Measurements from ENCODE around the gene PLOD3. TPM values are rescaled to one million over a fixed set of nuclear protein-coding genes. Genes with fewer than 3 reads are reported as not detected.

PLOD3 gene
- total and polyA plus RNA-seq, 2 experiments from 2014 or later: 149 to 189 TPM

DNA sequence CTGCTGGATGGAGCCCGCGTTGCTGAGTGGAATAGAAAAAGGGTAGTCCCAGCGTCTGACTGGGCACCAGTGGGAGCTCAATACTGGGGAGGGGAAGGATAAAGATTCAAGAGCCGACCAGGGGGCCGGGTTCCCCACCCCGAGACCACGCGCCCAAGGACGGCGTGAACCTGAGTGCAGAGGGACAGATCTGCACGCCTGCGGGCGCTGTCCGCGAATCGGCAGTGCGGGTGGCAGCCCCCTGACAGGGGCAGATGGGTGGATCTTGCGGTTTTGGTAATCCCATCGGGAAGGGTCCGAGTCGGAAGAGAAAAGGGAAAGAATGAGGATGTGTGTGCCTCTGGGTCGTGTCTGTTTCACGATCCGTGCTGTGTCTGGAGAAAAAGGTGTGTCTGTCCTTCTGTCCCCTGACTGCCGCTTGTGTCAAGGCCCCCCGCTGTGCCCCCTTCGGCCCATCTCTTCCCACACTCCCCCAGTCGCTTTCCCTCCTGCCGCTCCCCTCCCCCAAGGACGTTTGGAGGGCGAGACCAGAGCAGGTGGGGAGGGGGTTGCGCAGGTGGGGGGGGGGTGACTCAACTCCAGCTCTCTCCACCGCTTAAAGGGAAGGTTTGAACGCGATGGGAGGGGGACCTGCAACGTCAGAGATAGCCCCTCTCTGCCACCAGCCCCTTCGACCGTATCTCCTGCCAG is 51.3 kb downstream of the PLOD3 start:
- TF ChIP-seq EZH2phosphoT487 (IDR thresholded peaks at IDR 0.05; ENCODE audit: insufficient read depth, low read depth): no peak
- peak; percentile 58 for TF ChIP-seq EZH2 (IDR thresholded peaks at IDR 0.05; ENCODE audit: insufficient read depth, poor library complexity, severe bottlenecking)
- Histone ChIP-seq H3K79me2 (ENCODE audit: insufficient read depth) (no peaks in the 10 kb centered on the region), H3K4me2 (ENCODE audit: unreplicated experiment) (peak overlapping the region; percentile 69), H3K9ac (no peak overlapping the region), H3K36me3 (ENCODE audit: low read depth) (no peaks in the 10 kb centered on the region), H3K4me3 (peak overlapping the region; percentile 58), H2AFZ (no peak overlapping the region), H3F3A (ENCODE audit: insufficient read depth) (peaks cover 13% of the 10 kb centered on the region), H3K27me3 (replicated peaks; ENCODE audit: insufficient read depth) (peaks cover 24% of the 10 kb centered on the region), H4K20me1 (ENCODE audit: insufficient read depth) (no peaks in the 10 kb centered on the region), H3K9me3 (ENCODE audit: low read depth) (no peaks in the 10 kb centered on the region), H3K4me1 (ENCODE audit: insufficient read depth) (0 out of 2 replicates have a peak, but pooled peaks cover 5% of the 10 kb centered on the region), H3K27ac (no peak overlapping the region), H3K9me2 (ENCODE audit: insufficient read depth) (no peaks in the 10 kb centered on the region)
- DNase-seq: no peak
- 2% methylated on average over 31 to 38 of the region's 38 CpGs for WGBS, 2 experiments (ENCODE audit: low coverage in 1 of 2, low lambda C conversion rate in 2 of 2, missing lambda C conversion rate in 2 of 2)
- in situ Hi-C loops (cut with MboI): no loop called here

DNA sequence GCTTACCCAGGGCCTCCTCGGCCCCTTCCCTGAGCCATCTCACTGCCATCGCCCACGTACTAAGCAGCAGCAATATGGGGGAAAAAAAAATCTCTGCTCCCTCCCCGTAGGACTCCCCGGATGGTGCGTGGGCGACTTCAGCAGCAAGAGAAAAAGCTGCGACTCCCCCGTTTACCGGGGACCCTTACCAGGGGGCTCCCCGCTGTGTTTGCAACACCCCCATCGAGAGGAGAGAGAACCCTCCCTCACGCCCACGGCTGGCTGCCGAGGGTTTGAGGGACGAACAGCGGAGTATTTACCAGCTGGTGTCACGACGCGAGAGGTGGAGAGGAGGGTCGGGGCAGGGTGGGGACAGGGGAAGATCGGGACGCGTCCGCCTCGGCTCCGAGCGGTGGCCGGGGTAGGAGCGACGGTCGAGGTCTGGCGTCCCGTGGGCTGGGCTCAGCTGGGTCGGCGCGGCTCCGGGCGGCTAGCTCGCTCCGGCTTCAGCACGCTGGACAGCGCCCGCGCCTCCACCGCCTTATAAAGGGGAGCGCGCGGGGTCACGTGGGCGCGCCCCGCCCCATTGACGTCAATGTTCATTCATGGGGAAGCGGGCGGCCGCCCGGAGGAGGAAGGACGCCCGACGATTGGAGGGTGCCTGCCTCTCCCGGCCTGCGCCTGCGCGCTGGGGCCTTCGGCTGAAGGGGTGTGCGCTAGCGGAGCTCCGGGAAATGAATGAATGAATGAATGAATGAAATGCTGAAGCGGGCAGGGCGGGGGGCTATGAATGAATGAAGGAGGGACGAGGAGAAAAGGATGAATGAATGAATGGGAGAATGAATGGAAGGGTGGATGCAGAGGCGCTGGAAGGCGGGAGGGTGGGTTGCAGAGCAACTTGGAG is 52.1 kb downstream of the PLOD3 start, which contains the start of gene VGF:
Gene VGF, minus strand, starts transcription at position 495 of the 883 bp plus-strand sequence. CDS start 726 bp downstream, outside the sequence.
- Histone ChIP-seq H3K36me3 (ENCODE audit: low read depth) (no peaks in the 10 kb centered on the region), H3F3A (ENCODE audit: insufficient read depth) (peaks cover 13% of the 10 kb centered on the region), H2AFZ (no peak within 1 kb of the TSS), H3K4me2 (ENCODE audit: unreplicated experiment) (peak within 1 kb of the TSS; percentile 69), H3K9me2 (ENCODE audit: insufficient read depth) (no peaks in the 10 kb centered on the region), H3K9me3 (ENCODE audit: low read depth) (no peaks in the 10 kb centered on the region), H4K20me1 (ENCODE audit: insufficient read depth) (no peaks in the 10 kb centered on the region), H3K27ac (no peak within 1 kb of the TSS), H3K4me1 (ENCODE audit: insufficient read depth) (0 out of 2 replicates have a peak, but pooled peaks cover 5% of the 10 kb centered on the region), H3K4me3 (peak within 1 kb of the TSS; percentile 58), H3K79me2 (ENCODE audit: insufficient read depth) (no peaks in the 10 kb centered on the region), H3K9ac (no peak within 1 kb of the TSS), H3K27me3 (replicated peaks; ENCODE audit: insufficient read depth) (peaks cover 16% of the 10 kb centered on the region)
- WGBS, 2 experiments (ENCODE audit: low coverage in 1 of 2, low lambda C conversion rate in 2 of 2, missing lambda C conversion rate in 2 of 2): 3% methylated on average over 67 to 73 of the region's 74 CpGs
- in situ Hi-C loops (cut with MboI): no loop called here
- TF ChIP-seq EZH2 (IDR thresholded peaks at IDR 0.05; ENCODE audit: insufficient read depth, poor library complexity, severe bottlenecking) (no peak), EZH2phosphoT487 (IDR thresholded peaks at IDR 0.05; ENCODE audit: insufficient read depth, low read depth) (no peak)
- DNase-seq: peak; percentile 97

DNA sequence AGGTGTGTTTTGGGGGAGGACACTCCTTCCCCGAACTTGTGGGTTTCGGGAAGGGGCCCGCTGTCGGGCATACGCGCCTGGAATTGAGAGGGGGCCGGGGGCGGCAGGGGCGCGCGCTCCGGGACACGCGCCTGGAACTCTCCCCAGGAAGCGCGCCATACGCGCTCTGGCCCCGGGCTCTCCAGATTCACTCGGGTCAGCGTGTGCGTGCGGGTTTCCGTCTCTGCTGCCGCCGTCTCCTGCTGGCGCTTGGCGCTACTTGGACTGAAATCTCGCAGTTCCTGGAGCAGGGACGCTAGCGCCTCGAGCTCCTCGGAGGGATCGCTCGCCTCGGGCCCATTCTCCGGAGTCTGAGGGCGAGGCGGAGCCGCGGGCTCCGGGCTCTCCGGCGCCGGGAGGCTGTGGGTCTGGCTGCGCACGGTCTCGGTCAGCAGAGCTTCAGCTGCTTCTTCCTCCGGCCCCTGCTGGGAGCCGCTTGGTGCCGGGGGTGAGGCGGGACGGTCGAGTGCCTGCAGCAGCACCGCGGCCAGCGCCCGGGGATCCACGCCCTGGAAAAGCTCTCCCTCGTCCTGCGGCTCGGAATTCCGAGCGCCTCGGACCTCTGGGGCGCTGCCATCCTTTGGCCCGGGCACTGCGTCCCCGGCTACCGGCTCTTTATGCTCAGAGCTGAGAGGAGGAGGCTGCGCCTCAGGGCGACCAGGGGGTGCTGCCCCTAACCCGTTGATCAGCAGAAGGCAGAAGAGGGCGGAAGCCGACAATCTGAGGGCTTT is 53.1 kb downstream of the PLOD3 start:
- in situ Hi-C loops (cut with MboI): no loop called here
- H3K4me1 ChIP-seq (ENCODE audit: insufficient read depth): 0 out of 2 replicates have a peak, but pooled peaks cover 8% of the 10 kb centered on the region

More for the DNA sequence above, 53.1 kb downstream of the PLOD3 start:
- no peak for TF ChIP-seq EZH2 (IDR thresholded peaks at IDR 0.05; ENCODE audit: insufficient read depth, poor library complexity, severe bottlenecking)
- no peak for TF ChIP-seq EZH2phosphoT487 (IDR thresholded peaks at IDR 0.05; ENCODE audit: insufficient read depth, low read depth)
- Histone ChIP-seq H3K4me2 (ENCODE audit: unreplicated experiment) (peak overlapping the region; percentile 49), H3K9ac (no peak overlapping the region), H3K27me3 (replicated peaks; ENCODE audit: insufficient read depth) (0 out of 2 replicates have a peak, but pooled peaks cover 11% of the 10 kb centered on the region), H3K79me2 (ENCODE audit: insufficient read depth) (no peaks in the 10 kb centered on the region), H3K4me3 (peak overlapping the region; percentile 48), H2AFZ (no peak overlapping the region), H3K36me3 (ENCODE audit: low read depth) (no peaks in the 10 kb centered on the region), H3F3A (ENCODE audit: insufficient read depth) (peaks cover 13% of the 10 kb centered on the region), H3K9me3 (ENCODE audit: low read depth) (no peaks in the 10 kb centered on the region), H3K9me2 (ENCODE audit: insufficient read depth) (no peaks in the 10 kb centered on the region), H3K27ac (no peak overlapping the region), H4K20me1 (ENCODE audit: insufficient read depth) (no peaks in the 10 kb centered on the region)
- 1 to 2% methylated on average over 64 to 69 of the region's 75 CpGs for WGBS, 2 experiments (ENCODE audit: low coverage in 1 of 2, low lambda C conversion rate in 2 of 2, missing lambda C conversion rate in 2 of 2)
- peak; percentile 86 for DNase-seq

Data from GM23248 (cell line).